GOT3 (cell line): ENCODE data around the gene HPGDS.

Source experiments
- DNase-seq: peaks from one replicate; lab custom pipeline; 2025; ENCODE audit warnings: mixed read lengths; lab: John Stamatoyannopoulos, UW

The HPGDS gene

GRCh38 chr4:94253036-94253435 lies 89.6 kb downstream of the HPGDS start:
- DNase-seq: no peak

GRCh38 chr4:94251094-94251493 lies 91.5 kb downstream of the HPGDS start:
- no peak for DNase-seq
